K562 (cell line): ENCODE results near the gene TAOK2. TPM values are rescaled to one million over a fixed set of nuclear protein-coding genes. Genes with fewer than 3 reads are reported as not detected.

Experiments used
- ATAC-seq: fragments of 200-7000 bp; cut with Tn5 transposase; 3 replicates; pipeline ENCODE4 v1.9.1; 2020; ENCODE audit warnings: moderate library complexity
- BruUV-seq: library from RNA; stranded (reverse); fragments of 400-500 nt; replicated peaks from 2 replicates; lab custom pipeline; 2021; lab: Mats Ljungman, UMichigan
- CTCF ChIA-PET: fragments of 300-600 bp; formaldehyde crosslinking; extraction: SDS; loops from one replicate; lab custom pipeline; 2021; ENCODE audit warnings: low intra/inter-chr PET ratio; lab: Yijun Ruan, JAX
- POLR2A ChIA-PET: fragments of 300-600, 350-650 bp; sonication (Branson Sonifier 250); formaldehyde crosslinking; extraction: SDS; loops from one replicate; lab custom pipeline; 2021; ENCODE audit warnings: antibody characterized with exemption, inconsistent platforms; lab: Yijun Ruan, JAX
- DNase-seq, 4 experiments: peaks; one replicate each; pipeline versions ENCODE4 v3.0.0 to v3.0.0-alpha.2; 2011 to 2018; ENCODE audit warnings: low spot score in 3 of 4, mixed read lengths in 3 of 4; ENCODE audit errors: extremely low read depth in 1 of 4
- FAIRE-seq: peaks from 2 replicates; lab custom pipeline; 2011; peaks lifted over from hg19 to GRCh38; lab: Jason Lieb, UNC
- H2AFZ ChIP-seq: 2 replicates; pipeline ENCODE4 v1.6.0; 2011; ENCODE audit warnings: low read depth, low read length, control low read depth, inconsistent platforms
- H3K27ac ChIP-seq: fragments of 200-600 bp; 3 replicates; pipeline ENCODE4 v1.8.0; 2011; ENCODE audit warnings: low read depth, mild to moderate bottlenecking, control low read depth, inconsistent platforms, low read length, moderate library complexity, mixed read lengths; ENCODE audit errors: extremely low read depth
- H3K27me3 ChIP-seq, 2 experiments: fragments of 300-600 bp in 1 of 2; 2 replicates in 1 of 2; 3 replicates in 1 of 2; pipeline versions ENCODE4 v1.6.0 to v1.8.0; 2011; ENCODE audit warnings: inconsistent platforms in 2 of 2, low read length in 2 of 2, mild to moderate bottlenecking in 1 of 2, mixed read lengths in 1 of 2, moderate library complexity in 1 of 2; ENCODE audit not compliant: control insufficient read depth in 2 of 2, insufficient read depth in 2 of 2
- H3K36me3 ChIP-seq: fragments of 300-600 bp; 3 replicates; pipeline ENCODE4 v1.8.0; 2011; ENCODE audit warnings: mild to moderate bottlenecking, low read length, inconsistent platforms; ENCODE audit not compliant: control insufficient read depth, insufficient read depth
- H3K4me1 ChIP-seq, 2 experiments: fragments of 200-600 bp in 1 of 2; replicated peaks in 1 of 2; 2 replicates in 1 of 2; 3 replicates in 1 of 2; pipeline versions ENCODE4 v1.5.1 to v1.8.0; 2011; ENCODE audit warnings: inconsistent platforms in 2 of 2, low read length in 2 of 2, mild to moderate bottlenecking in 1 of 2, mixed read lengths in 1 of 2, moderate library complexity in 1 of 2; ENCODE audit not compliant: control insufficient read depth in 2 of 2, insufficient read depth in 2 of 2
- H3K4me2 ChIP-seq: 2 replicates; pipeline ENCODE4 v1.6.1; 2011; ENCODE audit warnings: low read length, control low read depth, inconsistent platforms, mixed read lengths; ENCODE audit not compliant: insufficient read depth
- H3K4me3 ChIP-seq: fragments of 200-600 bp; sonication (generic), shearing (Covaris generic); 2 replicates; pipeline ENCODE4 v1.5.1; 2016; ENCODE audit warnings: control low read depth, inconsistent platforms
- H3K79me2 ChIP-seq: fragments of 200-600 bp; 3 replicates; pipeline ENCODE4 v1.8.0; 2011; ENCODE audit warnings: low read length, inconsistent platforms; ENCODE audit not compliant: control insufficient read depth, insufficient read depth
- H3K9ac ChIP-seq, 2 experiments: 2 replicates each; pipeline versions ENCODE4 v1.6.0 to v1.6.1; 2011; ENCODE audit warnings: low read depth in 2 of 2, low read length in 2 of 2, control low read depth in 1 of 2, inconsistent platforms in 1 of 2, mild to moderate bottlenecking in 1 of 2, mixed read lengths in 1 of 2; ENCODE audit not compliant: insufficient read depth in 1 of 2
- H3K9me1 ChIP-seq: one replicate; pipeline ENCODE4 v1.6.0; 2011; ENCODE audit warnings: inconsistent platforms, mild to moderate bottlenecking, low read length, moderate library complexity; ENCODE audit not compliant: control insufficient read depth, insufficient read depth
- H3K9me3 ChIP-seq: replicated peaks from 2 replicates; pipeline ENCODE4 v1.5.1; 2011; ENCODE audit warnings: low read depth, low read length, inconsistent platforms; ENCODE audit not compliant: control insufficient read depth, insufficient read depth
- H4K20me1 ChIP-seq: replicated peaks from 2 replicates; pipeline ENCODE4 v1.6.1; 2011; ENCODE audit warnings: low read length, inconsistent platforms, mixed read lengths; ENCODE audit not compliant: control insufficient read depth, insufficient read depth
- SLC30A9 ChIP-seq: fragments of 250-450 bp; sonication (Bioruptor Pico); IDR thresholded peaks from 2 replicates; pipeline ENCODE4 v1.8.0; 2022; ENCODE audit warnings: mild to moderate bottlenecking, moderate library complexity
- TAF15 ChIP-seq: fragments of 200-400 bp; formaldehyde crosslinking; IDR thresholded peaks from 2 replicates; pipeline ENCODE4 v1.6.1; 2017; ENCODE audit warnings: mild to moderate bottlenecking, low read depth, low read length, moderate library complexity
- WGBS: fragments of 100-300 bp; shearing (Covaris generic); methylation state at CpG from one replicate; pipeline ENCODE4 v1.1.6; 2016; ENCODE audit warnings: low coverage, mixed read lengths; ENCODE audit not compliant: insufficient coverage; ENCODE audit errors: missing lambda C conversion rate; 5-methylcytosine and 5-hydroxymethylcytosine counted together
- in situ Hi-C: fragments of 300-500 bp; cut with MboI; formaldehyde crosslinking; loops from 4 replicates; pipeline ENCODE4 v1.15.0; 2018; ENCODE audit warnings: inconsistent platforms, mixed read lengths
- intact Hi-C: fragments of 100-400 bp; cut with micrococcal nuclease; formaldehyde crosslinking; loops from 2 replicates; pipeline ENCODE4 v1.14.2; 2022
- polyA plus RNA-seq, 8 experiments: library from polyadenylated mRNA; depleted of rRNA in 4 of 8; stranded (reverse) in 5 of 8; unstranded in 3 of 8; fragments of >200 nt; fragmentation: Nextera tagmentation in 2 of 8; fragmentation: Illumina TruSeq in 1 of 8; extraction: Ambion mirVana in 2 of 8; extraction: Trizol in 1 of 8; gene quantifications; 2 replicates each; pipeline versions ENCODE4 v1.2.1 to v1.2.3, GENCODE V29; 2011 to 2014; ENCODE audit warnings: inconsistent platforms in 1 of 8, missing spikeins in 1 of 8
- total RNA-seq, 7 experiments: library from RNA; depleted of rRNA in 6 of 7; stranded (reverse); fragments of >200 nt in 6 of 7; fragmentation: Illumina TruSeq in 2 of 7; extraction: Trizol in 2 of 7; gene quantifications; 2 replicates each; pipeline versions ENCODE4 v1.2.1 to v1.2.3, GENCODE V29; 2011 to 2021; ENCODE audit warnings: low replicate concordance in 1 of 7
- TF ChIP-seq, protein P1 (sequence below): fragments of 200-800 bp; sonication (Bioruptor generic); IDR thresholded peaks from 2 replicates; pipeline ENCODE4 v1.6.1; 2017; ENCODE audit warnings: missing genetic modification characterization, missing compliant biosample characterization
- TF ChIP-seq, protein P2 (sequence below): sonication (generic); formaldehyde crosslinking; IDR thresholded peaks from 2 replicates; pipeline ENCODE4 v1.9.0; 2022; ENCODE audit warnings: mild to moderate bottlenecking, missing genetic modification reagents
- TF ChIP-seq, protein P3 (sequence below): fragments of 450-650 bp; IDR thresholded peaks from 2 replicates; pipeline ENCODE4 v1.6.1; 2018; ENCODE audit not compliant: partially characterized antibody

The TAOK2 gene
- total and polyA plus RNA-seq, 9 of the 15 experiments (the other 6 are each of a cell fraction or from before 2014, with no cell fraction given) = 0.10 to 41.8 (median 13.7) TPM

DNA sequence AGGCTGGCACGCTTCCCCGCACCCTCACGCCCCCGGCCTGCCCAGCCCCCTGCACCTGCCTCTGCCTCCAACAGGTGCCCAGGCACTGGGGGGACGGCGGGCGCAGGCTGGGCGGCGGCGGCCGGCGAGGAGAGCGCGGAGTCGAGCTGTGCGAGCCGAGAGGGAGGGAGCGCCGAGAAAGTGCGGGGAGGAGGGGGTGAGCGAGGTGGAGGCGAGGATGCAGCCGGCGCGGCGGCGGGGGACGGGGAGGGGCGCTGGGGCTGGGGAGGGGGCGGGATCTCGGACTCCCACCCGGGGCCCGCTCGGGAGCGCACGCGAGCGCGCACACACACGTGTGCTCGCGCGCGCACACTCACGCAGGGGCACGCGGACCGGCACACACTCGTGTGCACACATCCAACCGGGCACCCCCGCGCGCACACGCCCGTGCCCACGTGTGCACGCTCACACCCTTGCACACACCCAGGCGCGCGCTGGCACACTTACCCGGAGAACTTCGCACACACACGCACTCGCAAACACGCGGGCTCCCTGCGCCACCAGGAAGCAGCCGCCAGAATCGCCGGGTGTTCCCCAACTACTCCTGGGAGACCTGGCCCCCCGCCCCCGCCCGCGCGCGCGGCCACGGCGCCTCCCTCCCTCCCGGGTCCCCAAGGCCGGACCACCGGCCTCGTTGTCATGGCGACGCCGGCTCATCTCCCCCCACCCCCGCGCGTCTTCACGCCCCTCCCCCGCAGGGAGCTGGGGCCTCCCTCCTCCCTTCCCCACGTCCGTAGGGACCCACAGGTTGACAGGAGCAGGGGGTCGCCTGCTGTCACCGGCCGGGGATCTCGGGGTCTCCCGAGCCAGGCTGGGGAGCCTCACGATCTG, 37.4 kb downstream of the TAOK2 start, which contains the start of gene DOC2A (continued):
- TF ChIP-seq, protein P1, sequence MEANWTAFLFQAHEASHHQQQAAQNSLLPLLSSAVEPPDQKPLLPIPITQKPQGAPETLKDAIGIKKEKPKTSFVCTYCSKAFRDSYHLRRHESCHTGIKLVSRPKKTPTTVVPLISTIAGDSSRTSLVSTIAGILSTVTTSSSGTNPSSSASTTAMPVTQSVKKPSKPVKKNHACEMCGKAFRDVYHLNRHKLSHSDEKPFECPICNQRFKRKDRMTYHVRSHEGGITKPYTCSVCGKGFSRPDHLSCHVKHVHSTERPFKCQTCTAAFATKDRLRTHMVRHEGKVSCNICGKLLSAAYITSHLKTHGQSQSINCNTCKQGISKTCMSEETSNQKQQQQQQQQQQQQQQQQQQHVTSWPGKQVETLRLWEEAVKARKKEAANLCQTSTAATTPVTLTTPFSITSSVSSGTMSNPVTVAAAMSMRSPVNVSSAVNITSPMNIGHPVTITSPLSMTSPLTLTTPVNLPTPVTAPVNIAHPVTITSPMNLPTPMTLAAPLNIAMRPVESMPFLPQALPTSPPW = peak; percentile 37
- TF ChIP-seq, protein P2, sequence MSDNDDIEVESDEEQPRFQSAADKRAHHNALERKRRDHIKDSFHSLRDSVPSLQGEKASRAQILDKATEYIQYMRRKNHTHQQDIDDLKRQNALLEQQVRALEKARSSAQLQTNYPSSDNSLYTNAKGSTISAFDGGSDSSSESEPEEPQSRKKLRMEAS (CRISPR knock-in tag) = peak; percentile 27; the same call in 1 of the 2 replicates
- TF ChIP-seq SLC30A9 (CRISPR knock-in tag) = no peak

DNA sequence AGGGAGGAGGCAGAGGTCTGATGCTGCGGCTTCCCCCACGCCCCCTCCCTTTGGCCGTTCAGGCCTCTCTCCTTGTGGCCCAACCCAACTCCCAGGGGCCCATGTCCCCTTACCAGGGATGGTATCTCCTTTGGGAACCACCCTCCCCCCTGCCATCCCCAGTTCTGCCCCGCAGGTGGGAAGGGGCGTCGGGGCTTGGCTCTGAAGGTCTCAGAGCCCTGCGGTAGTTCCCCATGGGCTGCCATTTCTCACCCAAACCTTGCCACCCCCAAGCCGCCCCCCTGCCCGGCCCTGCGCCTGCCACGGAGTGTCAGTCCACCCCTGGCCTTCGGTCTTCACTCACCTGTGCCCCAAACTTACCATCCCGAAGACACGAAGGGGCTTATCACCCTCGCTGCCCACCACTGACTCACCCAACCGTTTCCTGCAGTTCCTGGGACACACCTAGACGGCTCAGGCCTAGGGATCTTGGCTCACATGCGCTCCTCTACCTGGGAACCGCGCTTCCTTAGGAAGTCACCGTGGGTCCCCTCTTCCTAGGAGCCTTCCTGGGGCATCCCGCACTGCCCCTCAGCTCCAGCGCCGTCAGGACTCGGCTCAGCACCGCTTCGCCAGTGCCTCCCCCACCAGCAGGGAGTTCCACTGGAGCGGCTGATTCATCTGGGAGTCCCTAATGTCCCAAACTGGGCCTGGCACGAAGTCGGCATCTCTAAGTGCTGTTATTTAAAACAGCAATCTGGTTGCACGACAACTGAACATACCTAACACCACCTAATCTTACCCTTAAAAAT, 38.2 kb downstream of the TAOK2 start:
- intact Hi-C loops (no loop called here), in situ Hi-C loops (no loop called here)
- TF ChIP-seq, protein P3, sequence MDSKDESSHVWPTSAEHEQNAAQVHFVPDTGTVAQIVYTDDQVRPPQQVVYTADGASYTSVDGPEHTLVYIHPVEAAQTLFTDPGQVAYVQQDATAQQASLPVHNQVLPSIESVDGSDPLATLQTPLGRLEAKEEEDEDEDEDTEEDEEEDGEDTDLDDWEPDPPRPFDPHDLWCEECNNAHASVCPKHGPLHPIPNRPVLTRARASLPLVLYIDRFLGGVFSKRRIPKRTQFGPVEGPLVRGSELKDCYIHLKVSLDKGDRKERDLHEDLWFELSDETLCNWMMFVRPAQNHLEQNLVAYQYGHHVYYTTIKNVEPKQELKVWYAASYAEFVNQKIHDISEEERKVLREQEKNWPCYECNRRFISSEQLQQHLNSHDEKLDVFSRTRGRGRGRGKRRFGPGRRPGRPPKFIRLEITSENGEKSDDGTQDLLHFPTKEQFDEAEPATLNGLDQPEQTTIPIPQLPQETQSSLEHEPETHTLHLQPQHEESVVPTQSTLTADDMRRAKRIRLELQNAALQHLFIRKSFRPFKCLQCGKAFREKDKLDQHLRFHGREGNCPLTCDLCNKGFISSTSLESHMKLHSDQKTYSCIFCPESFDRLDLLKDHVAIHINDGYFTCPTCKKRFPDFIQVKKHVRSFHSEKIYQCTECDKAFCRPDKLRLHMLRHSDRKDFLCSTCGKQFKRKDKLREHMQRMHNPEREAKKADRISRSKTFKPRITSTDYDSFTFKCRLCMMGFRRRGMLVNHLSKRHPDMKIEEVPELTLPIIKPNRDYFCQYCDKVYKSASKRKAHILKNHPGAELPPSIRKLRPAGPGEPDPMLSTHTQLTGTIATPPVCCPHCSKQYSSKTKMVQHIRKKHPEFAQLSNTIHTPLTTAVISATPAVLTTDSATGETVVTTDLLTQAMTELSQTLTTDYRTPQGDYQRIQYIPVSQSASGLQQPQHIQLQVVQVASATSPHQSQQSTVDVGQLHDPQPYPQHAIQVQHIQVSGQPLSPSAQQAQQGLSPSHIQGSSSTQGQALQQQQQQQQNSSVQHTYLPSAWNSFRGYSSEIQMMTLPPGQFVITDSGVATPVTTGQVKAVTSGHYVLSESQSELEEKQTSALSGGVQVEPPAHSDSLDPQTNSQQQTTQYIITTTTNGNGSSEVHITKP = peak; percentile 58
- no peak for TF ChIP-seq TAF15
- Histone ChIP-seq H3K9ac (peak overlapping the region in 1 of 2 experiments; percentile 58; a peak in 2 of 4 replicates), H3K27ac (no peak overlapping the region), H3K4me3 (no peak overlapping the region), H3K4me1 (peaks cover 0 to 42% of the 10 kb centered on the region in 2 experiments; a peak in 2 of 5 replicates), H3K36me3 (no peaks in the 10 kb centered on the region), H3K9me1 (no peaks in the 10 kb centered on the region), H3K4me2 (no peak overlapping the region), H3K9me3 (no peaks in the 10 kb centered on the region), H3K27me3 (peaks cover 0 to 9% of the 10 kb centered on the region in 2 experiments; a peak in 3 of 5 replicates), H2AFZ (no peak overlapping the region), H4K20me1 (no peaks in the 10 kb centered on the region; the same call in none of the 2 replicates), H3K79me2 (no peaks in the 10 kb centered on the region; the same call in 2 of the 3 replicates)
- FAIRE-seq = no peak
- CTCF ChIA-PET = no interaction called here
- BruUV-seq = no TSS peak
- 51% methylated on average over 26 of the region's 31 CpGs for WGBS
- POLR2A ChIA-PET = no interaction called here
- no peak for DNase-seq
- no peak for ATAC-seq
